GM18870 (cell line): Measurements from ENCODE around the gene COPZ2.
"Not testable (repeated sequence)": the region's sequence is repeated elsewhere in the genome, so short reads cannot be mapped to it uniquely, and the experiment has no call there.

Source experiments
- ATAC-seq: cut with Tn5 transposase; IDR thresholded peaks from one replicate; pipeline ENCODE4 v1.9.1; 2021; ENCODE audit warnings: moderate library complexity; ENCODE audit not compliant: unreplicated experiment

The COPZ2 gene

GRCh38 chr17:48056246-48056745, 18.7 kb upstream of the COPZ2 start:
- ATAC-seq = no peak

DNA sequence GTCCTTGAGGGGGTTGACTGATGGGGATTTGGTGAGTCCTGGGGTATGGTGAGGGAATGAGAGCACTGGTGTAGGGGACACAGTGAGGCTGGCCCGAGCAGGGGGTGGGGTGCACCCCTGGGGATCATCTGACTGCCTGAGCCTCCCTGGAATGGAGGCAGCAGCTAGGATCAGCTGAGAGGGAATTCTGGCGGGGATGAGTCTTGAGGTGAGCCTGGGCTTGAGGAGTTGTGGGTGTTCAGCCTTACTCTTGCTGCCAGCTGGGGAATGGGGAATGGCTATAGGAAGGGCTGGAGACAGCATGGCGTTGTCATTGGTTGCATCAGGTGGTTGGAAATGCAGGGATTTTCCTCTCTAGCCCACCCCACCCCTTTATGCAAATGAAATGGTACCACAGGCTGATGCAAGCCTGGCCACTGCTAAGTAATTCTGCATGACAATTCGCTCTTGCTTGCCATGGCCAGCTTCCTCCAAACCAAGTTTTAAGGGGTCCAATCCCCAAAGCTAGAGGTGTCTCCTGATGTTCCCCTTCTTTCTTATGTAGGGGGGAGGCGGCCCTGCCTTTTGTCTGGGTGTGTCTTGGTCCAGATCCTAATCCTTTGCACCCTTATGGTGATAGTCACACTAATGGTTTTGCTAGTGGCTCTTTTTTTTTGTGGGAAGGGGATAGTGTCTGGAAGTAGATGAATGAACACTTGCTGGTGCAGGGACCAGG, 18.1 kb upstream of the COPZ2 start:
- peak; percentile 54 for ATAC-seq

DNA sequence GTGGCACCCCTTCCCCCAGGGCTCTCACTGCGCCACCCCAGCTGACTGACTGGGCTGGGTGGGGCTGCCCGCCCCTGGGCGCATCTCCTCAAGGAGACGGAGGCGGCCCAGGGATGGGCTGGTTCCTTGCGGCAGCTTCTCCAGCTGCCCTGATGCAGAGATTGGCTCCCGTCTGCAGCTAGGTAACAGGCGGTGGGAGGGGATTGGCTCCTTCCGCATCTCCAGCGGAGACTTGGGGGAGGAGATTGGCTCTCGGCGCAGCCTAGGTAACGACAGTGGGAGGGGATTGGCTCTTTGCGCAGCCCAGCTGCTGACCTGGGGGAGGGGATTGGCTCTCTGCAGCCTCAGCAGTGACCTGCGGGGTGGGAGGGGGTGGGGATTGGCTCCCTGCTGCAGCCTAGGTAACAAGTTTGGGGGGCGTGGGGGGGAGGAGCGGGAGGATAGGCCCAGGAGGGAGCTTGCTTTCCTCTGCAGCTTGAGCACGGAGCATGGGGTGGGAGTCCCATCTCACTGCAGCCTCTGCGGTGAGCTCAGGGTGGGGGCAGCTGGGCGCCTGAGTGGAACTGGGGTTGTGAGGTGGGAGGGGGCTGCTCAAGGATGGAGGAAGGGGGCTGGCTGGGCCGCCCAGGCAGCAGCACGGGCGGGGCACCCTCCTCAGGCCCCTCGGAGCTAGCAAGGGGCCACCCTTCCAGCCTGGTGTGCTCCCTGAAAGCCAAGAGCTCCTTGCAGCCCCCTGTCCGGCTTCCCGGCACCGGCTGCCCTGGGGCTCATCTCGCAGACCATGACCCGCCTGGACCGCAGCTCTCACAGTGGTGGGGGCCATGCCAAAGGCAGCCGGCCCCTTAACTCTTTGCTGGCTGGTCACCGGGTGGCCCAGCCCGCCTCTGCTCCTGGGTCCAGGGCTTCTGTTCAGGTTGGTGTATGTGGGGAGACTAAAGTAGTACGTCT, 16.9 kb upstream of the COPZ2 start:
- no peak for ATAC-seq

- ATAC-seq = no peak
Observed at GRCh38 chr17:48053758-48054237, 16.2 kb upstream of the COPZ2 start.

- ATAC-seq = no peak
Observed at GRCh38 chr17:48052956-48053757, 15.6 kb upstream of the COPZ2 start.

- ATAC-seq = no peak
Observed at GRCh38 chr17:48051706-48052486, 14.3 kb upstream of the COPZ2 start.

GRCh38 chr17:48051283-48051682, 13.7 kb upstream of the COPZ2 start:
- ATAC-seq = no peak

GRCh38 chr17:48048384-48049126, 11.0 kb upstream of the COPZ2 start:
- ATAC-seq = peak; percentile 34

DNA sequence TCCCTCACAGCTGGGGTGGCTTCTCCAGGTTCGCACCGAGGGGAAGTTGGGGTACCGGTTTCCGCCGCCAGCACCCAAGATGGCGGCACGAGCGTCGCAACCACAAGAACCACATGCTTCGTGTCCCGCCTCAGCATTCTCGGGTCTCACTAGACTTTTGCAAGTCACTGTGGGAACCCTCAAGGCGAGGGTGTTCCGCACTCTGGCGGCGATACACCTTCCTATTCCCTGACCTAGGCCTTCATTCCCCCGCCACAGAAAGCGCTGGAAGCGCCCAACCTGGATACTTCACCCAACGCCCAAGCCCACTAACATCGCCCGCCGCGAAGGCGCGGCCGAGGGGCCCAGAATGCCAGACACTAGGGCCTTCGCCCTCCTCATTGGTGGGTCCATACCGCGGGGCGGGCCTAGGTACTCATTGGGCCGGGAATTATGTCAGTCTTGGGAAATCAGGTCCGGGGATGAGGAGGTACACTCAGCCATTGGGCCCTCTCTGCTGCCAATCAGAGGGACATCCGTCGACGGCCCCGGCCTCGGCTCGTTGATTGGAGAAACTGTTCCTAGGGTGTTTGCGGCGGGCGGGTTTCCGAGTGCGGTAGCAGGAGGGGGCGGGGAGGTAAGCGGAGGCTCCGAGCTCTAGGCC, 10.3 kb upstream of the COPZ2 start, which contains the start of gene NFE2L1:
Gene NFE2L1, plus strand, starts transcription at position 619 of the 643 bp plus-strand sequence. CDS start 2,760 bp downstream, outside the sequence.
- peak; percentile 93 for ATAC-seq

DNA sequence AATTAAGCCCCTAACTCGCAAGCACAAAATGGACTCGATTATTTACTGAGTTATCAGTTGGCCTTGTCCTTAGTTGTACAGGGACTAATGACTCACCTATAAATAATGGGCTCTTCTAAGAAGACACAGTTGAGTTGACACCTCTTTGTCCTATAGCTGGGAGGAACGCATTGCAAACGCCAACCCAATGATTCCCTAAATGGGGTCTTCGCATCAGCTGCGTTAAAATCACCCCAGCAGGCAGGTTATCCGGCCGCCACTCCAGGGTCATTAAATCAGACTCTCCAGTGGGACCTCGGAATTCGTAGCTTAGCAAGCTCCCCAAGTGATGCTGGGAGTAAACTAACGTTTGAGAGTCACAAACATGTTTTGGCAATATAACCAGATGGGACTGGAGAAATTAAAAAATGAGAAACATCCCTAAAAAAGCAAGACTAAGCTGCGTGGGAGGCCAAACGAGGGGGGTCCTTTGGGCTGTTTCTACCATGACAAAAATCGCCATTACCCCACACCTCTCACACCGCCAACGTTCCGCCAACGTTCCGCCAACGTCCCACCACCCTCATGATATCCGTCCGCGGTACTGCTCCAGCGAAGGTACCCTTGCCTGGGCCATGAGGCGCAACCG, 9.6 kb upstream of the COPZ2 start:
- no peak for ATAC-seq

GRCh38 chr17:48046296-48046695, 8.7 kb upstream of the COPZ2 start:
- ATAC-seq = no peak

- ATAC-seq = no peak
Observed at GRCh38 chr17:48045316-48046001, 7.9 kb upstream of the COPZ2 start.

DNA sequence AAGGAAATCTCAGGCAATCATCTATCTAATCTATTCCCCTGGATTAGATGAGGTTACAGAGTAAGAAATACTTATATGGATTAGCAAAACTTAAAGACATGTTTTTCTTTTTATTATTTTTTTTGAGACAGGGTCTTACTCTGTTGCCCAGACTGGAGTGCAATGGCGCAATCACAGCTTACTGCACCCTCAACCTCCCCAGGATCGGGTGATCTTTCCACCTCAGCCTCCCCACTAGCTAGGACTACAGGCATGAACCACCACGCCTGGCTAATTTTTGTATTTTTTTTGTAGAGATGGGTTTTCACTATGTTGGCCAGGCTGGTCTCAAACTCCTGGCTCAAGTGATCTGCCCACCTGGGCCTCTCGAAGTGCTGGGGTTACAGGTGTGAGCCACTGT, 7.3 kb upstream of the COPZ2 start:
- ATAC-seq = no peak

- ATAC-seq = no peak
Observed at GRCh38 chr17:48043176-48043575, 5.6 kb upstream of the COPZ2 start.

DNA sequence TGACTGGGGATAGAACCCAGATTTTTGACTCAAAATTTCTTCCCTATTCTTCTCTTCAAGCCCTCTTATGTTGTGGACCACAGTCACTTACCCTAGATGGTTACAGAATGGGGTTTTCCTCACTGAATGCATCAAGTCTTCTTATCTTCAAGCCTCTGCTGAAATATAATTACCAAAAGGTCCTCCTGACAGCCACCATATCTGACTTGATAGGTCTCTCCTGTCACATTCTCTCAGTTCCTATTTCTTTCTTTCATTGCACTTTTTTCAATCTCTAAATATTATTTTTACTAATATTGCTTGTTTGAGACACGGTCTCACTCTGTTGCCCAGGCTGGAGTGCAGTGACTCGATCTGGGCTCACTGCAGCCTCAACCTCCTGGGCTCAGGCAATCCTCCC, 1.1 kb upstream of the COPZ2 start:
- ATAC-seq = no peak

- no peak for ATAC-seq
Observed at GRCh38 chr17:48037838-48038323, 284 bp upstream of the COPZ2 start.

GRCh38 chr17:48036693-48037035, 933 bp downstream of the COPZ2 start:
- ATAC-seq = no peak

DNA sequence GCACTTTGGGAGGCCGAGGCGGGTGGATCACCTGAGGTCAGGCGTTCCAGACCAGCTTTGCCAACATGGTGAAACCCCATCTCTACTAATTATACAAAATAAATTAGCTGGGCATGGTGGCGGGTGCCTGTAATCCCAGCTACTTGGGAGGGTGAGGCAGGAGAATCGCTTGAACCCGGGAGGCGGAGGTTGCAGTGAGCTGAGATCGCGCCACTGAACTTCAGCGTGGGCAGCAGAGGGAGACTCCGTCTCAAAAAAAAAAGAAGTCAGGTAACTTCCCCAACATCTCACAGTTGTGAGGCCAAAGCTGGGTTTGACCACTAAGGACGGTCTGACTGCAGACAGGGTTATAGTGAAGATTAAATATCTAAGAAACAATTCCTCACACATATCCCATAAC, 2.9 kb downstream of the COPZ2 start:
- ATAC-seq = not testable (repeated sequence)
